GM21528 (cell line): ENCODE data around the gene NCCRP1.
"Not testable (repeated sequence)": the region's sequence is repeated elsewhere in the genome, so short reads cannot be mapped to it uniquely, and the experiment has no call there.

ENCODE experiments used
- ATAC-seq: cut with Tn5 transposase; IDR thresholded peaks from one replicate; pipeline ENCODE4 v1.9.1; 2021; ENCODE audit warnings: mild to moderate bottlenecking, moderate library complexity; ENCODE audit not compliant: unreplicated experiment, low FRiP score

Gene NCCRP1

GRCh38 chr19:39238209-39238608, 41.4 kb downstream of the NCCRP1 start:
- no peak for ATAC-seq

GRCh38 chr19:39238944-39239343, 42.2 kb downstream of the NCCRP1 start:
- ATAC-seq = no peak

GRCh38 chr19:39240421-39240820, 43.7 kb downstream of the NCCRP1 start:
- ATAC-seq = no peak

- not testable (repeated sequence) for ATAC-seq
These were observed 47.0 kb downstream of the NCCRP1 start for GRCh38 chr19:39243741-39244140.

GRCh38 chr19:39244410-39245100, 47.8 kb downstream of the NCCRP1 start, which contains the start of gene IFNL3:
TSS of gene IFNL3 (minus strand) at chr19:39245006. CDS start at chr19:39244967, 39 bp downstream.
- not testable (repeated sequence) for ATAC-seq

GRCh38 chr19:39245166-39245565, 48.4 kb downstream of the NCCRP1 start:
- ATAC-seq = not testable (repeated sequence)

- ATAC-seq = no peak
These were observed 50.3 kb downstream of the NCCRP1 start for GRCh38 chr19:39246951-39247669.

GRCh38 chr19:39247701-39248664, 51.2 kb downstream of the NCCRP1 start:
- ATAC-seq = no peak

GRCh38 chr19:39248806-39249205, 52.0 kb downstream of the NCCRP1 start, which contains the start of gene IFNL4:
TSS of gene IFNL4 (minus strand) at chr19:39248856.
- ATAC-seq = no peak

GRCh38 chr19:39251081-39251480, 54.3 kb downstream of the NCCRP1 start:
- ATAC-seq = no peak
